ENCODE results near the gene ZMYND8. TPM values are rescaled to one million over a fixed set of nuclear protein-coding genes. Genes with fewer than 3 reads are reported as not detected.

The ZMYND8 gene
- total RNA-seq (2021; fragmentation: NEBNext Ultra II Directional; extraction: Animal tissue kit (Norgen Biotek cat#: 25700)), result 163 TPM in 2 replicates
- 50.5 and 58.5 TPM in 2 replicates for polyA plus RNA-seq (2011; rRNA removed)
- polyA plus RNA-seq (2011; cell fraction: cytosol; rRNA removed), result 66.1 TPM
- 123 TPM for polyA plus RNA-seq (2011; cell fraction: nucleus; rRNA removed)
- 71.7 to 113 TPM (median 77.5 TPM) in 4 replicates for polyA plus RNA-seq (2012, experiment 1 of 2)
- polyA plus RNA-seq (2012, experiment 2 of 2), result 9.8 TPM
- polyA plus RNA-seq (2013, experiment 1 of 2), result 70.7 TPM
- polyA plus RNA-seq (2013, experiment 2 of 2), result 69.6 TPM
- 67.9 and 102 TPM in 2 replicates for polyA minus RNA-seq (2011; rRNA and poly(A)+ RNA removed)
- polyA minus RNA-seq (2011; cell fraction: cytosol; rRNA and poly(A)+ RNA removed), result 53.2 TPM
- polyA minus RNA-seq (2011; cell fraction: nucleus; rRNA and poly(A)+ RNA removed), result 91.2 TPM
- long read RNA-seq, experiment 1, partial matches to known transcripts, result 35 of 66 reads
- long read RNA-seq, experiment 1, other reads (novel, unspliced or antisense), result 31 of 66 reads
- long read RNA-seq, experiment 2, partial matches to known transcripts, result 9 of 15 reads
- long read RNA-seq, experiment 2, other reads (novel, unspliced or antisense), result 6 of 15 reads

GRCh38 chr20:47356526-47357295, at the start of gene ZMYND8:
ZMYND8 (minus strand) TSS chr20:47356699; CDS start chr20:47356670, 29 bp downstream.
- H3K23ac ChIP-seq (ENCODE audit: insufficient read length), result no peak within 1 kb of the TSS
- WGBS, 2 experiments (ENCODE audit: extremely low coverage in 1 of 2, insufficient coverage in 1 of 2, insufficient read length in 1 of 2, insufficient replicate concordance in 2 of 2, low coverage in 1 of 2, low lambda C conversion rate in 2 of 2, missing lambda C conversion rate in 1 of 2), result 42% methylated on average over 20 of the region's 21 CpGs; no CpG with 5 or more reads in 1 of the 2 experiments
- peak within 1 kb of the TSS in 2 of 4 experiments; percentile 6 to 37; a peak in 5 of 8 replicates for H3K4me3 ChIP-seq (ENCODE audit: extremely low read depth in 1 of 4, insufficient read depth in 2 of 4, low read depth in 3 of 4, low read length in 4 of 4)
- peak within 1 kb of the TSS; percentile 50 to 81 (median 62) for H3K9ac ChIP-seq (replicated peaks in 1 of 4; ENCODE audit: extremely low read depth in 1 of 4, low read depth in 3 of 4, low read length in 3 of 4)
- no peaks in the 10 kb centered on the region; the same call in 1 of the 2 replicates for H3K23me2 ChIP-seq (ENCODE audit: low read depth, low read length)
- H4K91ac ChIP-seq (replicated peaks; ENCODE audit: insufficient read length, low read length), result peak within 1 kb of the TSS; percentile 88
- H3K27me3 ChIP-seq (replicated peaks in 1 of 4; ENCODE audit: control insufficient read depth in 3 of 4, extremely low read depth in 1 of 4, insufficient read depth in 3 of 4, low read length in 3 of 4), result no peaks in the 10 kb centered on the region
- H2AFZ ChIP-seq (ENCODE audit: low read length), result no peak within 1 kb of the TSS
- peaks cover 0 to 30% (median under 1%) of the 10 kb centered on the region in 4 experiments; a peak in 3 of 8 replicates for H3K36me3 ChIP-seq (ENCODE audit: control insufficient read depth in 2 of 4, insufficient read depth in 4 of 4, low read length in 3 of 4)
- H2BK20ac ChIP-seq (ENCODE audit: low read length), result peak within 1 kb of the TSS; percentile 76; the same call in 1 of the 2 replicates
- DNase-seq (ENCODE audit: low read depth in 1 of 2, low spot score in 2 of 2), result peak; percentile 70 to 98
- ChIA-PET POLR2A (ENCODE audit: partially characterized antibody) (interaction anchor here (0.6 to 42.1 kb wide), 15 partner anchors 3 to 140 kb away, joined by 3 to 1191 read pairs (median 3); partner anchors contain the start of gene ZMYND8), CTCF (ENCODE audit: partially characterized antibody) (interaction anchor here (0.6 to 3.2 kb wide), 12 partner anchors 12 to 146 kb away, joined by 3 to 17 read pairs (median 3); no protein-coding TSS in a partner anchor)
- 0 out of 2 replicates have a peak, but pooled peaks have one; percentile 6 for TF ChIP-seq TAF1 (IDR thresholded peaks at IDR 0.05; ENCODE audit: low read depth, low read length)
- TF ChIP-seq CREB1 (IDR thresholded peaks at IDR 0.05), result no peak
- TF ChIP-seq SP1 (IDR thresholded peaks at IDR 0.05; ENCODE audit: low read depth, low read length), result peak; percentile 93
- 0 out of 2 replicates have a peak, but pooled peaks have one; percentile 54 for TF ChIP-seq CHD2 (IDR thresholded peaks at IDR 0.05; ENCODE audit: low read length)
- H3K79me1 ChIP-seq (ENCODE audit: low read depth, low read length), result peaks cover 3% of the 10 kb centered on the region; the same call in 1 of the 2 replicates
- peak within 1 kb of the TSS; percentile 95 for H2AK5ac ChIP-seq (ENCODE audit: low read depth, low read length)
- peak within 1 kb of the TSS; percentile 80 for H2BK120ac ChIP-seq (replicated peaks; ENCODE audit: low read depth, low read length)
- peak within 1 kb of the TSS; percentile 99 for H2BK12ac ChIP-seq (ENCODE audit: low read depth, low read length)
- peak within 1 kb of the TSS; percentile 16 for H3K14ac ChIP-seq (ENCODE audit: insufficient read length)
- H4K20me1 ChIP-seq (replicated peaks in 1 of 2; ENCODE audit: control insufficient read depth in 1 of 2, insufficient read depth in 2 of 2, low read length in 2 of 2), result no peaks in the 10 kb centered on the region
- peak within 1 kb of the TSS; percentile 87; the same call in 1 of the 2 replicates for H4K8ac ChIP-seq (ENCODE audit: extremely low read depth, insufficient read depth, low read length)
- peak within 1 kb of the TSS; percentile 97 for H3K18ac ChIP-seq (ENCODE audit: extremely low read depth, low read length)
- H2BK15ac ChIP-seq (ENCODE audit: low read length), result peak within 1 kb of the TSS; percentile 90; the same call in 1 of the 2 replicates
- no peak for FAIRE-seq
- peak within 1 kb of the TSS; percentile 98 for H3K27ac ChIP-seq (ENCODE audit: low read depth, low read length)
- H3K4me2 ChIP-seq (ENCODE audit: insufficient read depth in 1 of 2, low read depth in 2 of 2, low read length in 2 of 2), result peak within 1 kb of the TSS; percentile 54 to 67
- peak within 1 kb of the TSS; percentile 99 for H2BK5ac ChIP-seq (ENCODE audit: low read depth, low read length)
- H3K9me3 ChIP-seq (ENCODE audit: insufficient read depth in 2 of 2, low read depth in 1 of 2, low read length in 1 of 2), result no peaks in the 10 kb centered on the region
- H3K79me2 ChIP-seq (ENCODE audit: control insufficient read depth in 1 of 2, insufficient read depth in 2 of 2, low read length in 2 of 2), result peaks cover 48 to 99% of the 10 kb centered on the region in 2 experiments
- H3K56ac ChIP-seq (replicated peaks; ENCODE audit: insufficient read length, low read depth, low read length), result peak within 1 kb of the TSS; percentile 85
- peak within 1 kb of the TSS; percentile 94 for H3K4ac ChIP-seq (replicated peaks; ENCODE audit: insufficient read length, low read depth, low read length)
- peaks cover 72 to 86% (median 79%) of the 10 kb centered on the region in 4 experiments for H3K4me1 ChIP-seq (replicated peaks in 1 of 4; ENCODE audit: control insufficient read depth in 3 of 4, insufficient read depth in 4 of 4, low read length in 3 of 4)
- peak within 1 kb of the TSS; percentile 87 for H4K5ac ChIP-seq (ENCODE audit: insufficient read length, low read depth, low read length)

Measured in H1 (cell line).